HG02970 (cell line): ENCODE data around the gene RRAGD.

Source experiments
- ATAC-seq: cut with Tn5 transposase; IDR thresholded peaks from one replicate; pipeline ENCODE4 v1.9.1; 2021; ENCODE audit warnings: mild to moderate bottlenecking, moderate library complexity, moderate number of reproducible peaks; ENCODE audit not compliant: unreplicated experiment, low FRiP score

The RRAGD gene

GRCh38 chr6:89350281-89350966 is 61.6 kb downstream of the RRAGD start:
- no peak for ATAC-seq

- no peak for ATAC-seq
Observed at GRCh38 chr6:89348372-89348771, 63.7 kb downstream of the RRAGD start.

GRCh38 chr6:89347825-89348224 is 64.2 kb downstream of the RRAGD start:
- ATAC-seq, result no peak

GRCh38 chr6:89346433-89346832 is 65.6 kb downstream of the RRAGD start:
- no peak for ATAC-seq

- no peak for ATAC-seq
Observed at GRCh38 chr6:89339565-89339964, 72.5 kb downstream of the RRAGD start.

GRCh38 chr6:89335164-89335563 is 76.9 kb downstream of the RRAGD start:
- no peak for ATAC-seq

GRCh38 chr6:89330910-89331309 is 81.2 kb downstream of the RRAGD start:
- ATAC-seq, result no peak

GRCh38 chr6:89328976-89329375 is 83.1 kb downstream of the RRAGD start:
- ATAC-seq, result no peak

- no peak for ATAC-seq
Observed at GRCh38 chr6:89324304-89324703, 87.8 kb downstream of the RRAGD start.

GRCh38 chr6:89323511-89323971 is 88.5 kb downstream of the RRAGD start:
- ATAC-seq, result no peak

- no peak for ATAC-seq
Observed at GRCh38 chr6:89321131-89321970, 90.7 kb downstream of the RRAGD start.

GRCh38 chr6:89320012-89320559 is 92.0 kb downstream of the RRAGD start:
- no peak for ATAC-seq

GRCh38 chr6:89317067-89317466 is 95.0 kb downstream of the RRAGD start:
- ATAC-seq, result no peak

- no peak for ATAC-seq
Observed at GRCh38 chr6:89315249-89315885, 96.7 kb downstream of the RRAGD start, which contains the start of gene GABRR2. Gene GABRR2, minus strand, starts transcription at chr6:89315299. Its CDS starts 134 bp downstream, at chr6:89315165.

- ATAC-seq, result no peak
Observed at GRCh38 chr6:89314692-89315091, 97.4 kb downstream of the RRAGD start.
